Skin of body (tissue), 1 donor: ENCODE data around the gene DAZAP2. TPM values are rescaled to one million over a fixed set of nuclear protein-coding genes. Genes with fewer than 3 reads are reported as not detected.

ENCODE experiments used
- total RNA-seq: library from RNA; depleted of rRNA; stranded (reverse); fragments of >200 nt; gene quantifications from one replicate; pipeline ENCODE4 v1.2.3, GENCODE V29; 2014

Gene DAZAP2
- total RNA-seq, 1 donor from 2014 or later: 50.2 TPM

Other genes with a start within 250 kb of the DAZAP2 start
- 56.3 TPM for gene SLC11A2, start 212.4 kb upstream of the DAZAP2 start, total RNA-seq
- gene LETMD1, start 190.5 kb upstream of the DAZAP2 start, total RNA-seq: 55.0 TPM
- gene CSRNP2, start 155.2 kb upstream of the DAZAP2 start, total RNA-seq: 15.5 TPM
- gene TFCP2, start 65.7 kb upstream of the DAZAP2 start, total RNA-seq: 17.4 TPM
- gene POU6F1, start 20.8 kb upstream of the DAZAP2 start, total RNA-seq: 4.8 TPM
- 11.9 TPM for gene SMAGP, start 31.6 kb downstream of the DAZAP2 start, total RNA-seq
- gene BIN2, start 85.3 kb downstream of the DAZAP2 start, total RNA-seq: 5.6 TPM
- gene CELA1, start 107.9 kb downstream of the DAZAP2 start, total RNA-seq: not detected
- 4.9 TPM for gene GALNT6, start 152.6 kb downstream of the DAZAP2 start, total RNA-seq
- gene SLC4A8, start 186.0 kb downstream of the DAZAP2 start, total RNA-seq: 1.9 TPM